ENCODE results near the gene PPP3R1. TPM values are rescaled to one million over a fixed set of nuclear protein-coding genes. Genes with fewer than 3 reads are reported as not detected.
A peak's percentile ranks its signal among the peaks of the same experiment; 100 is the strongest.

The PPP3R1 gene
- total RNA-seq, 3 donors from 2014 or later: 73.5 to 84.0 (median 74.2) TPM

DNA sequence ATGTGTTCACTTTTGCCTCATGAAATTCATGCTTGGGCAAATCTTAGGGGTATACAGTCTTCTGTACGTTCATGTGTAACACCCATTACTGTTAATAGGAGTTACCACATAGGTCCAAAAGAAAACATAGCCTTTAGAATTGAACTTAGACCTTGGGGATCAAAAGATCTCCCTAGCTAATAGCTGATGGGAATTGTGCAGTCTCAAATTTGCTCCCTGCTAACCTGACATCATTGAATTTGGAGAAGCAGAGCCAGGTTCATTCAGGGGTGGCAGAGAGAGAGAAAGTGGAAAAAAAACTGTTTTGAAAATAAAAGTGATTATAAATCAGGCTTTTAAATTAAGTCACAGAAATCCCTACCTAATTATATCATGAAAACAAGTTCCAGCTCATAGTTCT lies 28.0 kb upstream of the PPP3R1 start:
- peaks cover 17% of the 10 kb centered on the region for H3K27me3 Mint-ChIP-seq (ENCODE audit: low read depth)
- ATAC-seq (no peak), DNase-seq (no peak)
- H3K9me3 Mint-ChIP-seq: no peaks in the 10 kb centered on the region
- no peak overlapping the region for H3K4me3 Mint-ChIP-seq
- H3K36me3 Mint-ChIP-seq (ENCODE audit: insufficient read depth): no peaks in the 10 kb centered on the region
- H3K4me1 Mint-ChIP-seq (ENCODE audit: low read depth): no peaks in the 10 kb centered on the region

DNA sequence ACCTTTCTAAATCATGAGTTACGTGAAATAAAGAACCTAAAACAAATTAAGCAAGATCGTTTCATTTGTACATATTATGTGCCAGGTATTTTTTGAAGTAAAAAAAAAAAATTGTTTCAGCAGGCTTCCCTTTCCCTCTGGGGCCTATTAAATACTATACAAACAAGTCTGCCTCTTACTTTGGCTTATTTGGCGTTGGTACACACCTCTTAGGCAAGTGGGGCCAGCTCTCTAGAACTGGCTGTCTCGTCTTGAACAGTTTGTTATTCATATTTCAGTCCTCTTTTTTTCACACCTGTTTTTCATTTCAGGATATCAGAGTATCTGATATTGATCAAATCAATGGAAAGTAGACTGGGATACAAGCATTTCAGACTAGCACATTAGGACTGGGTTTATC lies 27.4 kb upstream of the PPP3R1 start:
- DNase-seq (no peak), ATAC-seq (no peak)
- H3K4me1 Mint-ChIP-seq (ENCODE audit: low read depth): no peaks in the 10 kb centered on the region
- no peaks in the 10 kb centered on the region for H3K36me3 Mint-ChIP-seq (ENCODE audit: insufficient read depth)
- H3K27me3 Mint-ChIP-seq (ENCODE audit: low read depth): peaks cover 17% of the 10 kb centered on the region
- H3K9me3 Mint-ChIP-seq: no peaks in the 10 kb centered on the region
- no peak overlapping the region for H3K4me3 Mint-ChIP-seq

DNA sequence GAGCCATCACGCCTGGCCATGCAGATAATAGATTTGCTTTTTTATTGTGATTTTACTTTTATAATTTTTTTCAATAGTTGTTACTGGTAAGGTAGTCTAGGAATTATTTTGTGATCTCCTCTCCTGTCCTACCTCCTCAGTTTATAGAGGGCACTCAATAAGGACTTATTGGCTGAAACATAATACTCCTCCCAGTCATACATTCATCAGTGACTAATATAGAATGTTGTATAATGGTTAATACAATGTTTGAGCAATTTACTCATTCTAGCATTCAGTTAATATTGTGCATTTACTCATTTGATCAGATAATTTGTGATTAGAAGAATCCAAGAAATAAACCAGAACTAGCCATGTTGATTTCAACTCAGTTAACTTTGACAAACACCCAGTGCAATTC lies 25.8 kb upstream of the PPP3R1 start:
- ATAC-seq: no peak
- Mint-ChIP-seq H3K27me3 (ENCODE audit: low read depth) (peaks cover 18% of the 10 kb centered on the region), H3K4me1 (ENCODE audit: low read depth) (no peaks in the 10 kb centered on the region), H3K36me3 (ENCODE audit: insufficient read depth) (no peaks in the 10 kb centered on the region), H3K4me3 (no peak overlapping the region), H3K9me3 (no peaks in the 10 kb centered on the region)
- no peak for DNase-seq

DNA sequence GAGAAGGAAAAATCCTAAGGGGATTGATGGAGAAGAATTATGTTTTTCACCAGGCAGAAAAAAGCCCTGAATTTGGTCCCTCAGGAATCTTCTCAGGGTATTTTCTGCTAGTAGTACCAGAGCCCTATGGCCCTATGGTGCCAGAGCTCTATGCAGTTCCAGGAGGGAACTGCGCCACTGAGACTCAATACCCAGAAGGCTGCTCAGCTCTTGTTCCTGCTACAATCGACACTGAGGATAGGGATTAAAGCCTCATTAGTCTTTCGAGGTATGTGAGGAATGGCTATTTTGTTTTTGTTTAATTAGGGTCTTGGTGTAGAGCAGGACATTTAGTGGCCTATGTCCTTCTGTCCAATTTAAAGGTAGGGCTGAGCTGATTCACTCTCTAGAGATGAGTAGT lies 21.7 kb upstream of the PPP3R1 start:
- H3K9me3 Mint-ChIP-seq: no peaks in the 10 kb centered on the region
- H3K27me3 Mint-ChIP-seq (ENCODE audit: low read depth): peaks cover 17% of the 10 kb centered on the region
- H3K36me3 Mint-ChIP-seq (ENCODE audit: insufficient read depth): no peaks in the 10 kb centered on the region
- no peak overlapping the region for H3K4me3 Mint-ChIP-seq
- ATAC-seq (no peak), DNase-seq (no peak)
- no peaks in the 10 kb centered on the region for H3K4me1 Mint-ChIP-seq (ENCODE audit: low read depth)

DNA sequence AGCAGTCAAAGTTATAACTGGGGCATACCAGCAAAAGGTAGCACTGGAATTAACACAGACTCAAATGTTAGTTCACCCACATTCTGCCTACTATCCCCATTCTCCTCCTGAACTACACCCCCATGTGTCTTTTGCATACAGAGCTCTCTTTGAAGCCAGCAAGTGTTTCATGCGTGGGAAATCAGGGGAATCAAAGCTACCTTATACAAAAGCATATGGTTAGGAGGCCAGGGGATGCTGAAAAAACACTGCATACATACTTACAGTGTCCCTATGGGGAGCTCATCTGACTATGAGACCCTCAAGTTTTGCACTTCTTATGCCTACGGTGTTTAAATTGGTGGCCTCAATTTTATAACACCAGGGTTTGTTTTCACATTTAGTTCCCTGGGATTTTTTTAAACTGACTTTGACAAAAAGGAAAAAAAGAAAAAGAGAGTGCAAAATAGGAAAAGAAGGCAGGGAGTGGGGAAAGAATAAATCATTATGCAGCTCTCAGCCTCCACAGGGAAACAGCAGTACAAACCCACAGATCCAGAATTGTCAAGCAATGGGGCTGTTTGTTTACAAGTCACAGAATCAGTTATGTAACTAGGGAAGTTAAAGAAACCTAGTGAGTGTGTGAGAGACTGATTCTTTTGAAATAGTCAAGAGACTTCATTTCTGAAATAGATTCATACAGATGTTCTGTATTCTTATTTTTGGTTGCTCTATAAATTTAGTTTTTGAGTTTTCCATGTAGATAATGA lies 20.1 kb upstream of the PPP3R1 start:
- Mint-ChIP-seq H3K36me3 (ENCODE audit: insufficient read depth) (no peaks in the 10 kb centered on the region), H3K4me1 (ENCODE audit: low read depth) (no peaks in the 10 kb centered on the region), H3K4me3 (no peak overlapping the region), H3K9me3 (no peaks in the 10 kb centered on the region), H3K27me3 (ENCODE audit: low read depth) (peaks cover 16% of the 10 kb centered on the region)
- DNase-seq (no peak), ATAC-seq (no peak)

DNA sequence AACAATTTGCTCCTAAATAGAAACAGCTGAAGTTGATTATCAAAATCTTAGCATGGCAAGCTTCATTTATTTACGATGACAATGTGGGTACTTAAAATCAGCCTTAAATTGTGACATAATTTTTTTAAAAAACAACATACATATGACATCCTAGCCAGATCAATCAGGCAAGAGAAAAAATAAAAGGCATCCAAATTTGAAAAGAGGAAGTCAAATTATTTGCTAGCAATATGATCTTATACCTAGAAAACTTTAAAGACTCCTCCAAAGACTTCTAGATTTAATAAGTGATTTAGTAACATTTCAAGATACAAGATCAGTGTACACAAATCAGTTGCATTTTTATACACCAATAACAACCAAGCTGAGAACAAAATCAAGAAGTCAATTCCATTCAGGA lies 14.3 kb upstream of the PPP3R1 start:
- H3K4me3 Mint-ChIP-seq: no peak overlapping the region
- H3K27me3 Mint-ChIP-seq (ENCODE audit: low read depth): no peaks in the 10 kb centered on the region
- H3K4me1 Mint-ChIP-seq (ENCODE audit: low read depth): no peaks in the 10 kb centered on the region
- H3K36me3 Mint-ChIP-seq (ENCODE audit: insufficient read depth): no peaks in the 10 kb centered on the region
- ATAC-seq (no peak), DNase-seq (no peak)
- no peaks in the 10 kb centered on the region for H3K9me3 Mint-ChIP-seq

DNA sequence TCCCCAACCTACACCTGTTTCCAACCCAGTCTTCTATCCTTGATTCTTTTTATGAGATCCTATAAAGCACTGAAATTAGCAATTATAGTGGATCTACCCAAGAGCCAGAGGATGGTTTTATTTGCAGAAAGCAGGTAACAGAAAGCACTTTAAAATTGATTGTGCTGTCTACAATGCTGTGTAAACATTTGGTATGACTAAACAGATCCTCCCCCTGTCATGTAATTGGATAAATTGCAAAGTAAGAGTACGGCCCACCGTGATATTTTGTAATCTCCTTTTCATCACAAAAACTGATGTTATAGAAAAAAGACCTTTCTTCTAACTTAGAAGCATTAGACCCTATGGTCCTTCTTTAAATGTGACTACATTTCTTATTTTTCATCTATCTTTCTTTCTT lies 11.3 kb upstream of the PPP3R1 start:
- no peak for ATAC-seq

DNA sequence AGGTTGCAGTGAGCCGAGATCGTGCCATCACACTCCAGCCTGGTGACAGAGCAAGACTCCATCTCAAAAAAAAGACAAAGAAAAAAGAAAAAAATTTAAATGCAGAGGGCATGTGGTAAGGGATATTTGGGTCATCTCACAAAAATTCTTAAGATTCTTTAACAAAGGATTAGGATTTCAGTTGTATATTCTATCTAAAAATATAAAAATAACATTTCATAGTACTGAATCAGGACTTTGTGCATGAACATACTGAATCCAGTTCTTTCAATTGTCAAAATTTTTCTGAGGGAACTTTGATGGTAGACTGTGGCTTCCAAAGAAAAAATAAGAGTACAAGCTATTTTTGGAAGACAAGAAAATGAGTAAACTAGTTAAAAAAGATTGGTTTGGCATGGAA lies 6.5 kb upstream of the PPP3R1 start:
- Mint-ChIP-seq H3K4me1 (ENCODE audit: low read depth) (peaks cover 19% of the 10 kb centered on the region), H3K9me3 (no peaks in the 10 kb centered on the region), H3K4me3 (no peak overlapping the region), H3K36me3 (ENCODE audit: insufficient read depth) (peaks cover 2% of the 10 kb centered on the region), H3K27me3 (ENCODE audit: low read depth) (no peaks in the 10 kb centered on the region)
- DNase-seq (no peak), ATAC-seq (no peak)

More for the DNA sequence above, 11.3 kb upstream of the PPP3R1 start:
- DNase-seq: no peak
- H3K4me3 Mint-ChIP-seq: no peak overlapping the region
- no peaks in the 10 kb centered on the region for H3K9me3 Mint-ChIP-seq
- H3K4me1 Mint-ChIP-seq (ENCODE audit: low read depth): no peaks in the 10 kb centered on the region
- no peaks in the 10 kb centered on the region for H3K36me3 Mint-ChIP-seq (ENCODE audit: insufficient read depth)
- no peaks in the 10 kb centered on the region for H3K27me3 Mint-ChIP-seq (ENCODE audit: low read depth)

DNA sequence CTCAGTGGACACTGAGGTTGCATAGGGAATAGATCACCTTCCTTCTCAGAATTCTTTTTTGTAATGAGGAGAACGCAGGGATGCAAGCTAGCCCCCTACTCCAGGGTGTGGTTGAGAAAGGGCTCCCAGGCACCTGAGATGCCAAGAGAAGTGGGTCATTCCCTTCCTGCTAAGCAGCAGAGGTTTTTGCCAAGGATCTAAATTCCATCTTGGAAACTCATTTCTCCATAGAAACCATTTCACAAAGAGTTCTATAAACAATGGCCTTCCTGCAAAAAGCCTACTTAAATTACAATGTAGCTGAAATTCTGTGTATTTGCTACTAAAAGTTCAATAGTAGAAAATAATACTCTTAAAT lies 3.7 kb upstream of the PPP3R1 start:
- Mint-ChIP-seq H3K4me3 (no peak overlapping the region), H3K9me3 (no peaks in the 10 kb centered on the region), H3K27me3 (ENCODE audit: low read depth) (no peaks in the 10 kb centered on the region), H3K4me1 (ENCODE audit: low read depth) (peaks cover 25% of the 10 kb centered on the region), H3K36me3 (ENCODE audit: insufficient read depth) (peaks cover 5% of the 10 kb centered on the region)
- ATAC-seq: no peak
- DNase-seq: no peak

DNA sequence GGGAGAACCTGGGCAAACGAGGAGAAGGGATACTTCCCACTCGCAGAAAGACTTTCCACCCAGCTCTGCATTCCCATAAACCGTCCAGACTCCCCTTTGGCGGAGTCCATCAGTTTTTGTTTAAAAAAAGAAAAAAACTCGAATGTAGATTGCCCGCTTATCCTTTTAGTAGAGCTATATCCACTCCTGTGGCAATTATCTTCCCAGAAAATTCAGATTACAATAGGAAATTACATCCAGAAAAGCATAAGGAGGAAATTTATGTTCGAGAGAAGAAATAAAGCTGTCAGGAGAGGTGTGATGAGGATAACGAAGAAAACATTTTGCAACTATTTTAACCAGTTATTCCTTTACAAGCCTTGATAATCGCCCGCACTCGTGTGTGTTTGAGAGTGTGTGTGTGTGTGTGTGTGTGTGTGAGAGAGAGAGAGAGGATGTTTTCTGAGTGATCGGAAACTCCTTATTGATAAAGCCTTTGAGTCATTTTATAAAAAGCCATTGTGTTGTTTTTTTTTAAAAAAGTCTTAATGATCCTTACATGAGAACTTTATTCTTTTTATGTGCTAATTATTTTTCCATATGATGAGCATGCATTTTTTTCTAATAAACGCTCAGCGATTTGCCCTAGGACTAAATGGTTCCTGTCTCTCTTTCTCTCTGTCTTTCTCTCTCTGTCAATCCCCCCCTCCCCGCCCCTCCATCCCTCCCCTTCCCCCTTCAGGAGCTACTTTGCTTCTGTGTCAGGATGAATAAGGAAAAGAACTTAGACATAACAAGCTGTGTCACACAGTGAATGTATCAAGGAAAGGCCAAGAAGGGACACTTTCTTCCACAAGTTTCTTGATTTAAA lies 1.1 kb upstream of the PPP3R1 start:
- DNase-seq (peak; percentile 11), ATAC-seq (no peak)
- peaks cover 36% of the 10 kb centered on the region for H3K4me1 Mint-ChIP-seq (ENCODE audit: low read depth)
- peak overlapping the region; percentile 97 for H3K4me3 Mint-ChIP-seq
- H3K9me3 Mint-ChIP-seq: no peaks in the 10 kb centered on the region
- H3K36me3 Mint-ChIP-seq (ENCODE audit: insufficient read depth): peaks cover 8% of the 10 kb centered on the region
- no peaks in the 10 kb centered on the region for H3K27me3 Mint-ChIP-seq (ENCODE audit: low read depth)

DNA sequence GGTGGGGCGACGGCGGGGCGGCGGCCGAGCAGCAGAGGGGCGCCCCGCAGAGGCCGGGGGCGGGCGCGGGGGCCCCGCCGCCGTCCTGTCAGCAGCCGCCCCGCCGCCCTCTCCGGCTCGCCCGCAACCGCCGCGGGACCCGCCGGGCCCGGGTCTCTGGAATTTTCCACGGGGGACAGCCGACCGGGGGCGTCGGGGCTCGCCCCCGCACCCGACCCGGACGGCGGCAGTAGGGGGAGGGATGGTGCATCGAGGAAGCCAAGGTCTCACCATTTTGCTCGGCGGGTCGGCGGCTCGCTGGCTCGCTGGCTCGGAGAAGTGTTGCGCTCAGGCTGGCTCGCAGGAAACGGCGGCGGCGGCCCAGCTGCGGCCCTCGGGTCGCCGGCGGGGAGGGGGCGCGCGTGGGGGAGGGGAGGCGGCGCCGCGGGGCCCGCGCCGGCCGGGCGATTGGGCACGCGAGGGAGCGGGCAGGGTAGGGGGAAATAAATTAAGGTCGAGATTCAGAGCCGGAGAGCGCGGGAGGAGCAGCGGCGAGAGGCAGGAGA lies 405 bp downstream of the PPP3R1 start:
- peak; percentile 13 to 19 for ATAC-seq
- peaks cover 8% of the 10 kb centered on the region for H3K36me3 Mint-ChIP-seq (ENCODE audit: insufficient read depth)
- peak overlapping the region; percentile 99 for H3K4me3 Mint-ChIP-seq
- no peaks in the 10 kb centered on the region for H3K27me3 Mint-ChIP-seq (ENCODE audit: low read depth)
- peaks cover 36% of the 10 kb centered on the region for H3K4me1 Mint-ChIP-seq (ENCODE audit: low read depth)
- DNase-seq: peak; percentile 41
- H3K9me3 Mint-ChIP-seq: no peaks in the 10 kb centered on the region

DNA sequence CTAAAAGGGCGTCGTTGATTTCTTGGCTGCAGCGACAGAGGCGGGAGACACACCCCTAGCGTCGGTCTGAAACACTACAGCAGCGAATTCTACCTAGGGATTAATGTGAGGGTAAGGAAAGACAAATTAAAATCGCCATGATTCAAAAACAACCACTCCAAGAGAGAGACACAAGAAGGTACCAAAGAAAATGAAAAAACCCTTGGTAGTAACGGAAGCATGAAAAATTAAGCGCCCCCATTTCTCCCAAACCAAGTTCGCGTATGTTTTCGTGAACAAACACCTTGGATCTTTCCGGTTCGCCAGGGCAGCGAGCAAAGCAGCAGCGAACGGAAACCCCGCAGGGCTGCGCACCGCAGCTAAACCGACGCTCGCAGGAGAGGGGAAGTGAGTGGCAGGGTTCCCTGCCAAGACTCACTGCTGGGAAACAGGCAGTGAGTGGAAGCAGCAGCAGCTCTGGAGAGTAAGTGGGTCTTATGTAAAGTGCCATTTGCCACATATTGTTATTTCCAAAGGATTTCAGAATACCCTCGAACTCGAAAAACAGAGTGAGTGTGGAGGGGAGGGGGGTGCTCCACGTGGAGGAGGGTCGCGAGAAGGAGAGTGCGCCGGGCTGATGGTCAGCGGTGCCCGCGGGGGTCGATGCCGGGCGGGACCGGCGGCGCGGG lies 1.0 kb downstream of the PPP3R1 start:
- no peaks in the 10 kb centered on the region for H3K9me3 Mint-ChIP-seq
- DNase-seq (peak; percentile 67), ATAC-seq (peak; percentile 62 to 64)
- peaks cover 34% of the 10 kb centered on the region for H3K4me1 Mint-ChIP-seq (ENCODE audit: low read depth)
- H3K4me3 Mint-ChIP-seq: peak overlapping the region; percentile 99
- no peaks in the 10 kb centered on the region for H3K27me3 Mint-ChIP-seq (ENCODE audit: low read depth)
- H3K36me3 Mint-ChIP-seq (ENCODE audit: insufficient read depth): peaks cover 8% of the 10 kb centered on the region

DNA sequence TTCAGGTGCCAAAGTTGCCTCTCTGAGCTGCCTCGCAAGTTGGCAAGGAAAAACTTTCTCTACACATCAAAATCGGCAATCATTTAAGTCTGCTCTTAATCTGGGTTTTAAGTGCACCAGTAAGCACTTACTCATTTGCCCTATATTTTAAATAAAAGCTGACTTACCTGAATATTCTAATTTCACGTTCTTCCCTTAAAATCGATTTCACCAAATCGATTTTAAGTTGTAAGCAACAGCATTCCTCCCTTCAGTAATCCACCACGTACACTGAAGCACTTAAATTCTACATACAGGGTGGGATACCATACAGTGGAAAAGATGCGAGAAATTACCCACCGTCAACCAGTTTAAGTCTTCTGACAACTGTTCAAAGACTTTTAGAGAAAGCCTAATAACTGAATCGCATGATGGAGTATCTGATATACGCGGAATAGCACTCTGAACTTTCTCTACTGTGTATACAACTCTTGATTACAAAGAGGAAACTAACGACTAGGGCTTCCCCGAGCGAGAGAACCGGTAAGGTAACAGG lies 1.6 kb downstream of the PPP3R1 start:
- Mint-ChIP-seq H3K27me3 (ENCODE audit: low read depth) (no peaks in the 10 kb centered on the region), H3K9me3 (no peaks in the 10 kb centered on the region), H3K36me3 (ENCODE audit: insufficient read depth) (peaks cover 8% of the 10 kb centered on the region), H3K4me3 (peak overlapping the region; percentile 99), H3K4me1 (ENCODE audit: low read depth) (peaks cover 30% of the 10 kb centered on the region)
- DNase-seq (no peak), ATAC-seq (no peak)

DNA sequence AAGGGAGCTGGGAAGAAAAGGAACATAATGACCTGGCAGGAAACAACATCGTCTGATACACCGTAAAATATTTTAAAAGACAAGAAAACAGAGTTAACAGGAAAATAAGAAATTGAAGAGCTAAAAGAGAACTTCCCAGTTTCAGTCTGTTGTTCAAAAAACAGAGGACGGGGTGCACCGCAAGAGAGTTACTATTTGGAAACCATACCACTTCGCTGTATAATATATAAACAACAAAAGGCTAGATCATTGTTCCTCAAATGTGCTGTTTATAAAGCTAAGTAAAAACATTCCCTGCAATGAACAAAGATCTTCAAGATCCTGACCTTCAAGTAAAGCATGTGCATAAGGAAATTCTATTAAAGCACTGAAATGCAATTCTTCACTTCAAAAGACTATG lies 2.1 kb downstream of the PPP3R1 start:
- ATAC-seq (no peak), DNase-seq (no peak)
- peaks cover 28% of the 10 kb centered on the region for H3K4me1 Mint-ChIP-seq (ENCODE audit: low read depth)
- H3K4me3 Mint-ChIP-seq: peak overlapping the region; percentile 99
- no peaks in the 10 kb centered on the region for H3K9me3 Mint-ChIP-seq
- H3K27me3 Mint-ChIP-seq (ENCODE audit: low read depth): no peaks in the 10 kb centered on the region
- H3K36me3 Mint-ChIP-seq (ENCODE audit: insufficient read depth): peaks cover 8% of the 10 kb centered on the region

All from activated T-cell treated with anti-CD3 and anti-CD28 coated beads, Interleukin-2, amount 50 U/mL, for 4 hours (primary cell).